Progenitor cell of endocrine pancreas (in vitro differentiated cells): ENCODE data around the gene ZFAND3. TPM values are rescaled to one million over a fixed set of nuclear protein-coding genes. Genes with fewer than 3 reads are reported as not detected.

Source experiments
- DNase-seq: peaks from one replicate; pipeline ENCODE4 v3.0.0; 2021; ENCODE audit warnings: low spot score; ENCODE audit not compliant: unreplicated experiment
- H3K27ac Mint-ChIP-seq: 2 replicates; pipeline ENCODE4 v1.8.0; 2021; ENCODE audit warnings: mild to moderate bottlenecking, moderate library complexity, mixed read lengths
- H3K27me3 Mint-ChIP-seq: 2 replicates; pipeline ENCODE4 v1.8.0; 2021; ENCODE audit warnings: mixed read lengths
- H3K36me3 Mint-ChIP-seq: 2 replicates; pipeline ENCODE4 v1.8.0; 2022; ENCODE audit warnings: mixed read lengths; ENCODE audit not compliant: insufficient read depth
- H3K4me1 Mint-ChIP-seq: 2 replicates; pipeline ENCODE4 v1.8.0; 2021; ENCODE audit warnings: low read depth, mixed read lengths
- H3K4me3 Mint-ChIP-seq: 2 replicates; pipeline ENCODE4 v1.8.0; 2021; ENCODE audit warnings: low read depth, mild to moderate bottlenecking, moderate library complexity, mixed read lengths
- H3K9me3 Mint-ChIP-seq: 2 replicates; pipeline ENCODE4 v1.8.0; 2021; ENCODE audit warnings: low read depth, mixed read lengths
- CTCF ChIP-seq: fragments of 200-600 bp; sonication (generic); IDR thresholded peaks from one replicate; pipeline ENCODE4 v1.5.0; 2021; ENCODE audit warnings: antibody characterized with exemption, mild to moderate bottlenecking; ENCODE audit not compliant: unreplicated experiment
- total RNA-seq: library from RNA; stranded (reverse); gene quantifications from 2 replicates; pipeline ENCODE4 v1.2.1, GENCODE V29; 2021

Gene ZFAND3
- total RNA-seq, 1 donor from 2014 or later = 102 TPM

- no peak for DNase-seq
- peaks cover 14% of the 10 kb centered on the region for H3K4me1 Mint-ChIP-seq
- no peaks in the 10 kb centered on the region for H3K36me3 Mint-ChIP-seq
- TF ChIP-seq CTCF = no peak
- H3K27ac Mint-ChIP-seq = peak overlapping the region; percentile 13
- H3K9me3 Mint-ChIP-seq = no peaks in the 10 kb centered on the region
- peaks cover 30% of the 10 kb centered on the region for H3K27me3 Mint-ChIP-seq
- H3K4me3 Mint-ChIP-seq = no peak overlapping the region
Observed at GRCh38 chr6:37785002-37785662, 34.4 kb upstream of the ZFAND3 start.

- DNase-seq = no peak
- no peak overlapping the region for H3K4me3 Mint-ChIP-seq
- H3K36me3 Mint-ChIP-seq = no peaks in the 10 kb centered on the region
- peaks cover 30% of the 10 kb centered on the region for H3K27me3 Mint-ChIP-seq
- no peak for TF ChIP-seq CTCF
- H3K27ac Mint-ChIP-seq = no peak overlapping the region
- no peaks in the 10 kb centered on the region for H3K9me3 Mint-ChIP-seq
- peaks cover 17% of the 10 kb centered on the region for H3K4me1 Mint-ChIP-seq
Observed at GRCh38 chr6:37785663-37786270, 33.8 kb upstream of the ZFAND3 start.

- TF ChIP-seq CTCF = no peak
- Mint-ChIP-seq H3K4me1 (peaks cover 26% of the 10 kb centered on the region), H3K4me3 (no peak overlapping the region), H3K27ac (no peak overlapping the region), H3K27me3 (peaks cover 26% of the 10 kb centered on the region), H3K9me3 (no peaks in the 10 kb centered on the region), H3K36me3 (no peaks in the 10 kb centered on the region)
- DNase-seq = no peak
Observed at GRCh38 chr6:37787216-37787615, 32.3 kb upstream of the ZFAND3 start.

- DNase-seq = no peak
- Mint-ChIP-seq H3K4me3 (no peak overlapping the region), H3K9me3 (no peaks in the 10 kb centered on the region), H3K36me3 (no peaks in the 10 kb centered on the region), H3K27me3 (peaks cover 21% of the 10 kb centered on the region), H3K27ac (no peak overlapping the region), H3K4me1 (peaks cover 24% of the 10 kb centered on the region)
- no peak for TF ChIP-seq CTCF
Observed at GRCh38 chr6:37788259-37788658, 31.3 kb upstream of the ZFAND3 start.

- Mint-ChIP-seq H3K4me1 (peaks cover 11% of the 10 kb centered on the region), H3K9me3 (no peaks in the 10 kb centered on the region), H3K36me3 (no peaks in the 10 kb centered on the region), H3K27ac (peak overlapping the region; percentile 92), H3K4me3 (no peak overlapping the region), H3K27me3 (no peaks in the 10 kb centered on the region)
- DNase-seq = peak; percentile 71
- TF ChIP-seq CTCF = peak; percentile 87
Observed at GRCh38 chr6:37791156-37791919, 28.2 kb upstream of the ZFAND3 start.
